Neural progenitor cell (in vitro differentiated cells): ENCODE measurements around the gene NFATC1. TPM values are rescaled to one million over a fixed set of nuclear protein-coding genes. Genes with fewer than 3 reads are reported as not detected.
A peak's percentile ranks its signal among the peaks of the same experiment; 100 is the strongest.

ENCODE experiments used
- DNase-seq: peaks from one replicate; pipeline ENCODE4 v3.0.0-alpha.2; 2016; ENCODE audit warnings: low spot score
- H2AFZ ChIP-seq: fragments of 200-600 bp; sonication (generic); replicated peaks from 2 replicates; pipeline ENCODE4 v1.6.1; 2016; ENCODE audit warnings: antibody characterized with exemption
- H3F3A ChIP-seq: fragments of 200-600 bp; sonication (generic); 2 replicates; pipeline ENCODE4 v1.6.1; 2016; ENCODE audit warnings: antibody characterized with exemption, low read depth
- H3K27ac ChIP-seq: fragments of 200-600 bp; sonication (generic); 2 replicates; pipeline ENCODE4 v1.5.1; 2016; ENCODE audit warnings: mild to moderate bottlenecking
- H3K27me3 ChIP-seq: fragments of 200-600 bp; sonication (generic); 2 replicates; pipeline ENCODE4 v1.6.1; 2016; ENCODE audit warnings: mild to moderate bottlenecking, moderate library complexity
- H3K36me3 ChIP-seq: fragments of 200-600 bp; sonication (generic); 2 replicates; pipeline ENCODE4 v1.5.1; 2016
- H3K4me1 ChIP-seq: fragments of 200-600 bp; sonication (generic); 2 replicates; pipeline ENCODE4 v1.6.1; 2016; ENCODE audit warnings: mixed run types
- H3K4me2 ChIP-seq: fragments of 200-600 bp; sonication (generic); 2 replicates; pipeline ENCODE4 v1.6.1; 2016
- H3K4me3 ChIP-seq: fragments of 200-600 bp; sonication (generic); 2 replicates; pipeline ENCODE4 v1.5.1; 2016
- H3K79me2 ChIP-seq: fragments of 200-600 bp; sonication (generic); 2 replicates; pipeline ENCODE4 v1.6.1; 2016; ENCODE audit warnings: low read depth
- H3K9ac ChIP-seq: fragments of 200-600 bp; sonication (generic); 2 replicates; pipeline ENCODE4 v1.6.1; 2016
- H3K9me3 ChIP-seq: fragments of 200-600 bp; sonication (generic); 2 replicates; pipeline ENCODE4 v1.5.1; 2016; ENCODE audit warnings: low read depth
- H4K20me1 ChIP-seq: fragments of 200-600 bp; sonication (generic); 2 replicates; pipeline ENCODE4 v1.6.1; 2016; ENCODE audit warnings: low read depth
- H3K27ac Mint-ChIP-seq: 3 replicates; pipeline ENCODE4 v1.8.0; 2021; ENCODE audit warnings: mixed read lengths
- H3K27me3 Mint-ChIP-seq: 2 replicates; pipeline ENCODE4 v1.8.0; 2022; ENCODE audit warnings: low read depth, mild to moderate bottlenecking, inconsistent platforms, moderate library complexity, mixed read lengths; ENCODE audit not compliant: insufficient read depth
- H3K36me3 Mint-ChIP-seq: 3 replicates; pipeline ENCODE4 v1.8.0; 2021; ENCODE audit warnings: mixed read lengths
- H3K4me1 Mint-ChIP-seq: 3 replicates; pipeline ENCODE4 v1.8.0; 2021; ENCODE audit warnings: mixed read lengths
- H3K4me3 Mint-ChIP-seq: 3 replicates; pipeline ENCODE4 v1.8.0; 2021; ENCODE audit warnings: mild to moderate bottlenecking, moderate library complexity, mixed read lengths
- H3K9me3 Mint-ChIP-seq: 3 replicates; pipeline ENCODE4 v1.8.0; 2020; ENCODE audit warnings: mixed read lengths
- EZH2 ChIP-seq: fragments of 200-600 bp; sonication (generic); IDR thresholded peaks from 2 replicates; pipeline ENCODE4 v1.6.1; 2017; ENCODE audit warnings: antibody characterized with exemption, mild to moderate bottlenecking, moderate library complexity
- EZH2phosphoT487 ChIP-seq: fragments of 200-600 bp; sonication (generic); IDR thresholded peaks from 2 replicates; pipeline ENCODE4 v1.6.1; 2017; ENCODE audit warnings: antibody characterized with exemption
- total RNA-seq: library from RNA; depleted of rRNA; stranded (reverse); fragments of >200 nt; gene quantifications from 2 replicates; pipeline ENCODE4 v1.2.3, GENCODE V29; 2015; ENCODE audit warnings: low replicate concordance
- TF ChIP-seq, protein P1 (sequence below): fragments of 200-600 bp; sonication (generic); IDR thresholded peaks from 2 replicates; pipeline ENCODE4 v1.5.1; 2017; ENCODE audit warnings: antibody characterized with exemption, mild to moderate bottlenecking

Gene NFATC1
- total RNA-seq, 1 donor from 2014 or later = 2.3 TPM

DNA sequence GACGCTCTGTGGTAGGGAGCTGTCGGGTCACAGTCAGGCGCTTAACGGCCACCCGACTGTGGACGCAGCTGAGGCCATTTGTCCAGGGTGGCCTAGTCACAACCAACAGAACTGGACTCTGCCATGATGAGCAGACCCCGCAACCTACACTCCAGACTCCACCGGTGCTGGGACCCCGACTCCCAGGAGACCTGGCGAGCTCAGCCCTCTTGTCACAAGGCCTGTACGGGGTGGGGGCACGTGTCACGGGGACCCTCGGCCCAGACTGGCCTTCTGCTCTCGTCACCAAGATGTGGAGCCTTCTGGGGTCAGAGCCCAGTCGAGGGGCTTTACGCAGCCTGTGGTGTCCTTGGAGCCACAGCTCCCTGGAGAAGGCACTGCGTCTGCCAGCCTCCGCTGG lies 22.5 kb downstream of the NFATC1 start:
- Histone ChIP-seq H3K4me1 (no peaks in the 10 kb centered on the region), H3K79me2 (no peaks in the 10 kb centered on the region), H3K36me3 (no peaks in the 10 kb centered on the region), H3F3A (no peaks in the 10 kb centered on the region), H3K4me3 (no peak overlapping the region), H3K9ac (no peak overlapping the region), H3K27me3 (no peaks in the 10 kb centered on the region), H2AFZ (no peak overlapping the region), H3K9me3 (no peaks in the 10 kb centered on the region), H4K20me1 (no peaks in the 10 kb centered on the region), H3K4me2 (no peak overlapping the region), H3K27ac (no peak overlapping the region)
- H3K4me3 Mint-ChIP-seq = no peak overlapping the region
- TF ChIP-seq EZH2phosphoT487 (no peak), EZH2 (no peak)
- TF ChIP-seq, protein P1, sequence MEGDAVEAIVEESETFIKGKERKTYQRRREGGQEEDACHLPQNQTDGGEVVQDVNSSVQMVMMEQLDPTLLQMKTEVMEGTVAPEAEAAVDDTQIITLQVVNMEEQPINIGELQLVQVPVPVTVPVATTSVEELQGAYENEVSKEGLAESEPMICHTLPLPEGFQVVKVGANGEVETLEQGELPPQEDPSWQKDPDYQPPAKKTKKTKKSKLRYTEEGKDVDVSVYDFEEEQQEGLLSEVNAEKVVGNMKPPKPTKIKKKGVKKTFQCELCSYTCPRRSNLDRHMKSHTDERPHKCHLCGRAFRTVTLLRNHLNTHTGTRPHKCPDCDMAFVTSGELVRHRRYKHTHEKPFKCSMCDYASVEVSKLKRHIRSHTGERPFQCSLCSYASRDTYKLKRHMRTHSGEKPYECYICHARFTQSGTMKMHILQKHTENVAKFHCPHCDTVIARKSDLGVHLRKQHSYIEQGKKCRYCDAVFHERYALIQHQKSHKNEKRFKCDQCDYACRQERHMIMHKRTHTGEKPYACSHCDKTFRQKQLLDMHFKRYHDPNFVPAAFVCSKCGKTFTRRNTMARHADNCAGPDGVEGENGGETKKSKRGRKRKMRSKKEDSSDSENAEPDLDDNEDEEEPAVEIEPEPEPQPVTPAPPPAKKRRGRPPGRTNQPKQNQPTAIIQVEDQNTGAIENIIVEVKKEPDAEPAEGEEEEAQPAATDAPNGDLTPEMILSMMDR = no peak
- H3K27me3 Mint-ChIP-seq = peaks cover 5% of the 10 kb centered on the region
- DNase-seq = no peak
- peaks cover 16% of the 10 kb centered on the region for H3K4me1 Mint-ChIP-seq
- no peak overlapping the region for H3K27ac Mint-ChIP-seq
- H3K36me3 Mint-ChIP-seq = peaks cover 6% of the 10 kb centered on the region
- H3K9me3 Mint-ChIP-seq = no peaks in the 10 kb centered on the region

DNA sequence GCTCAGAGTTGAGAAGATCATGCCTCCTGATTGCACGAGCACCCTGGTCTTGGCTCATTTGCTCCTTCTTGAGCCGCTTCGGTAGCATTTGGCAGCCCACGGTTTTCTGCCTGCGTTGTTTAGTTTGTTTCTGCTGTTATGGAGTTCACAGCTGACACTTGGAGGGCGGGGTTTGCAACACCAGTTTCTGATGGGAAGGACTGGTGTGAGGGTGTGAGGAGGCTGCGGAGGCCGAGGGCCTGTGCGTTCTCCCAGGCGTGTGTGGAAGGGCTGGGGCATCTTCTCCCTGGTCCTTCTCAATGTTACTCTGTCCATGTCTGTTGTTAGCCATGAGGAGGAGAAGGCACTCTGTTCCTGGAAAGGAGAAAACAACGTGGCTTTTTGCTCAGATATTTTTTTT lies 22.9 kb downstream of the NFATC1 start:
- H3K4me3 ChIP-seq = no peak overlapping the region
- no peaks in the 10 kb centered on the region for H4K20me1 ChIP-seq
- TF ChIP-seq EZH2phosphoT487 (no peak), EZH2 (no peak)
- TF ChIP-seq, protein P1 = no peak
- no peak overlapping the region for H3K27ac ChIP-seq
- no peak for DNase-seq
- H2AFZ ChIP-seq = no peak overlapping the region
- H3K36me3 ChIP-seq = no peaks in the 10 kb centered on the region
- Mint-ChIP-seq H3K27me3 (peaks cover 5% of the 10 kb centered on the region), H3K27ac (peak overlapping the region; percentile 76), H3K4me3 (no peak overlapping the region), H3K9me3 (no peaks in the 10 kb centered on the region), H3K4me1 (peaks cover 14% of the 10 kb centered on the region), H3K36me3 (peaks cover 2% of the 10 kb centered on the region)
- no peaks in the 10 kb centered on the region for H3F3A ChIP-seq
- H3K9me3 ChIP-seq = no peaks in the 10 kb centered on the region
- H3K27me3 ChIP-seq = no peaks in the 10 kb centered on the region
- no peaks in the 10 kb centered on the region for H3K4me1 ChIP-seq
- no peaks in the 10 kb centered on the region for H3K79me2 ChIP-seq
- no peak overlapping the region for H3K4me2 ChIP-seq
- no peak overlapping the region for H3K9ac ChIP-seq

DNA sequence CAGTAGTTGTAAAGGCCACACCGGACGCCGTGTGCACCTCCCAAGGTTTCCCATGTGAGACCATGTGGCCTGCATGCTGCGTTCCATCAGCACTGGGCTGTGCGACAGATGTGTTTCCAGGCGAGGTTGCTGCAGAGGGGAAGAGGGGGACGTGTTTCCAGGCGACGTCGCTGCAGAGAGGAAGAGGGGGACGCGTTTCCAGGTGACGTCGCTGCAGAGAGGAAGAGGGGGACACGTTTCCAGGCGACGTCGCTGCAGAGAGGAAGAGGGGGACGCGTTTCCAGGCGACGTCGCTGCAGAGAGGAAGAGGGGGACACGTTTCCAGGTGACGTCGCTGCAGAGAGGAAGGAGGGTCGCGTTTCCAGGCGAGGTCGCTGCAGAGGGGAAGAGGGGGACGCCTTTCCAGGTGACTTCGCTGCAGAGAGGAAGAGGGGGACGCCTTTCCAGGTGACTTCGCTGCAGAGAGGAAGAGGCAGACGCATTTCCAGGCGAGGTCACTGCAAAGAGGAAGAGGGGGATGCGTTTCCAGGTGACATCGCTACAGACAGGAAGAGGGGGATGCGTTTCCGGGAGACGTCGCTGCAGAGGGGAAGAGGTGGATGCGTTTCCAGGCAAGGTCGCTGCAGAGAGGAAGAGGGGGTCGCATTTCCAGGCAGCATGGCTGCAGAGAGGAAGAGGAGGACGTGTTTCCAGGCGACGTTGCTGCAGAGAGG lies 24.5 kb downstream of the NFATC1 start:
- Histone ChIP-seq H3F3A (peaks cover 9% of the 10 kb centered on the region), H3K79me2 (no peaks in the 10 kb centered on the region), H3K9ac (no peak overlapping the region), H4K20me1 (no peaks in the 10 kb centered on the region), H3K27ac (no peak overlapping the region), H3K36me3 (no peaks in the 10 kb centered on the region), H3K4me1 (peaks cover 2% of the 10 kb centered on the region), H3K27me3 (no peaks in the 10 kb centered on the region), H3K4me2 (no peak overlapping the region), H2AFZ (no peak overlapping the region), H3K9me3 (no peaks in the 10 kb centered on the region), H3K4me3 (no peak overlapping the region)
- TF ChIP-seq EZH2phosphoT487 (no peak), EZH2 (no peak)
- TF ChIP-seq, protein P1 = no peak
- Mint-ChIP-seq H3K9me3 (no peaks in the 10 kb centered on the region), H3K27ac (no peak overlapping the region), H3K4me1 (peaks cover 17% of the 10 kb centered on the region), H3K36me3 (peaks cover 1% of the 10 kb centered on the region), H3K27me3 (peaks cover 8% of the 10 kb centered on the region), H3K4me3 (peak overlapping the region; percentile 71)
- no peak for DNase-seq
